ENCODE data around the gene ADARB2.

Gene ADARB2

GRCh38 chr10:1521741-1522140 is 215.6 kb downstream of the ADARB2 start:
- no peak overlapping the region for H3K27ac Mint-ChIP-seq

GRCh38 chr10:1520909-1521565 is 216.3 kb downstream of the ADARB2 start:
- Mint-ChIP-seq H3K36me3 (ENCODE audit: low read depth) (no peaks in the 10 kb centered on the region), H3K27ac (no peak overlapping the region), H3K27me3 (no peaks in the 10 kb centered on the region), H3K4me3 (no peak overlapping the region), H3K4me1 (ENCODE audit: low read depth) (no peaks in the 10 kb centered on the region), H3K9me3 (no peaks in the 10 kb centered on the region)
- intact Hi-C loops (cut with micrococcal nuclease) = no loop called here

More at GRCh38 chr10:1521741-1522140, 215.6 kb downstream of the ADARB2 start:
- Mint-ChIP-seq H3K4me3 (no peak overlapping the region), H3K36me3 (ENCODE audit: low read depth) (no peaks in the 10 kb centered on the region), H3K4me1 (ENCODE audit: low read depth) (no peaks in the 10 kb centered on the region), H3K9me3 (no peaks in the 10 kb centered on the region), H3K27me3 (no peaks in the 10 kb centered on the region)
- intact Hi-C loops (cut with micrococcal nuclease) = no loop called here

DNA sequence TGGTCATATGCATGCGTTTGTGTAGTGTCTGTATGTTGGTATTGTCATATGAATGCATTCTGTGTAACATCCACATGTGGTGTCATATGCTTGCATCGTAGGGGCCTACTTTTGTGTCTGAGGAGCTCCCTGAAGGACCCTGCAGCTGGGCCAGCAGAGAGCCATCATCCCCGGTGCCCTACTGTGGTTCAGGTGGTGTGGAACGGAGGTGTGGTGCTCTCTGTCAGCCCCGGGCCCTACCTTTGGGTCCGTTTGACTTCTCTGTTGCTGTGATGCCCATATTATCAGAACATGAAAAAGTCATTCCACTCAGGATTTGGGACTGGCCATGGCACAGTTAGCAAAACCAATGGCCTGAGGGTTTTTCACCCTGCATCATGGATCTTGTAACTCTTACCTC is 217.9 kb downstream of the ADARB2 start:
- Mint-ChIP-seq H3K9me3 (no peaks in the 10 kb centered on the region), H3K27me3 (no peaks in the 10 kb centered on the region), H3K4me3 (no peak overlapping the region), H3K4me1 (ENCODE audit: low read depth) (no peaks in the 10 kb centered on the region), H3K36me3 (ENCODE audit: low read depth) (no peaks in the 10 kb centered on the region), H3K27ac (no peak overlapping the region)
- intact Hi-C loops (cut with micrococcal nuclease) = no loop called here

DNA sequence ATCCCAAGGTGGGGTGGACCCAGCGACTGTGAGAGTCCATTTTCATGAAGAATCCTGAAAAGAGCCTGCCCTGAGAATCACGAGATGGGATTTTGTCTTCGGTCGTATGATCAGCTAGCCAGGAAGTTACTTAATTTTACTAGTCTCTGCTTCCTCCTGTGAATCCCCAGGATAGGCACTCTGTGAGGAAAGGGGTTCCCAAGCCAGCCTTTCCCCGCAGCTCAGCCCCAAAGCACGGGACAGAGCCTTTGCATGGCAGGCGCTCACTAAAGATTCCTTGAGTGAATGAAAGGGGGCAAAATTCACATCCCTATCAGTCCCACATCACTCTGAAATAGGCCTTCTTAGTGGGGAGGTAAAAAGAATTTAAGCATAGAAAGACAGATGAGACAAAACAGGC is 219.6 kb downstream of the ADARB2 start:
- Mint-ChIP-seq H3K27ac (no peak overlapping the region), H3K9me3 (no peaks in the 10 kb centered on the region), H3K27me3 (no peaks in the 10 kb centered on the region), H3K4me1 (ENCODE audit: low read depth) (no peaks in the 10 kb centered on the region), H3K36me3 (ENCODE audit: low read depth) (no peaks in the 10 kb centered on the region), H3K4me3 (no peak overlapping the region)
- intact Hi-C loops (cut with micrococcal nuclease) = no loop called here

DNA sequence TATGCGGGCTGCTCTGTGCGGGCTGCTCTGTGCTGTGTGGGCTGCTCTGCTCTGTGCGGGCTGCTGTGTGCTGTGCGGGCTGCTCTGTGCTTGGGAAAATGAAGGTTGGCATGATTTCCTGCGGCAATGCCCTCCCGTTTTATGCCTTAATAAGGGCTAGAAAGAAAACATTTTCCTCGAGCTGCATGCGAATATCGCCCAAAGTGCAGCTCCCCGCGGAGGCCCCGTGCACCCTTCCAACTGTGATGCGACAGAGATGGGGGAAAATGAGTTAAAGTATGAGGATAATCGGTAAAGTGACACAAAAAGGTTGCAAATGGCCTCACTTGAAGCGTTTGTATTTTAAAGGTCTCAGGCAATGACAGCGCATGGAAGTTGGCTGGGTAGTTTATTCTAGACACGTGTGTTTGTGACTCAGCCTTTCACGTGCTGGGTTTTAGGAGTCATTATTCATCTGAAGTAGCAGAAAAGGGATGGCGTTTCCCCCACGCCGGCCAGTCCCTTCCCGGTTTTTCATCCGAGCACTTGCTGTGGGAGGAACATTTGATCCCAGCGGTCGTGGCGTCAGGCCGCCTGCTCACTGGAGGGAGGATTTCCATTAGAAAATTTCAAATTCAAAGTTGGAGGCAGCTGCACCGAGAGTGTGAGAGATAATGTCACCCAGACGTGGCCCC is 220.7 kb downstream of the ADARB2 start:
- Mint-ChIP-seq H3K27ac (no peak overlapping the region), H3K36me3 (ENCODE audit: low read depth) (no peaks in the 10 kb centered on the region), H3K4me1 (ENCODE audit: low read depth) (no peaks in the 10 kb centered on the region), H3K9me3 (no peaks in the 10 kb centered on the region), H3K4me3 (no peak overlapping the region), H3K27me3 (no peaks in the 10 kb centered on the region)
- intact Hi-C loops (cut with micrococcal nuclease) = no loop called here

GRCh38 chr10:1515780-1516491 is 221.4 kb downstream of the ADARB2 start:
- Mint-ChIP-seq H3K27me3 (no peaks in the 10 kb centered on the region), H3K4me3 (no peak overlapping the region), H3K4me1 (ENCODE audit: low read depth) (no peaks in the 10 kb centered on the region)

GRCh38 chr10:1515121-1515779 is 222.1 kb downstream of the ADARB2 start:
- Mint-ChIP-seq H3K27me3 (no peaks in the 10 kb centered on the region), H3K36me3 (ENCODE audit: low read depth) (no peaks in the 10 kb centered on the region)

More at GRCh38 chr10:1515780-1516491, 221.4 kb downstream of the ADARB2 start:
- intact Hi-C loops (cut with micrococcal nuclease) = no loop called here
- Mint-ChIP-seq H3K27ac (no peak overlapping the region), H3K36me3 (ENCODE audit: low read depth) (no peaks in the 10 kb centered on the region), H3K9me3 (peaks cover 7% of the 10 kb centered on the region)

GRCh38 chr10:1514681-1515080 is 222.6 kb downstream of the ADARB2 start:
- Mint-ChIP-seq H3K4me3 (no peak overlapping the region), H3K9me3 (peaks cover 8% of the 10 kb centered on the region), H3K27me3 (no peaks in the 10 kb centered on the region), H3K27ac (no peak overlapping the region), H3K36me3 (ENCODE audit: low read depth) (no peaks in the 10 kb centered on the region), H3K4me1 (ENCODE audit: low read depth) (no peaks in the 10 kb centered on the region)
- intact Hi-C loops (cut with micrococcal nuclease) = no loop called here

More at GRCh38 chr10:1515121-1515779, 222.1 kb downstream of the ADARB2 start:
- intact Hi-C loops (cut with micrococcal nuclease) = no loop called here
- Mint-ChIP-seq H3K9me3 (peaks cover 8% of the 10 kb centered on the region), H3K4me1 (ENCODE audit: low read depth) (no peaks in the 10 kb centered on the region), H3K27ac (no peak overlapping the region), H3K4me3 (no peak overlapping the region)

GRCh38 chr10:1513221-1513620 is 224.1 kb downstream of the ADARB2 start:
- intact Hi-C loops (cut with micrococcal nuclease) = no loop called here
- H3K27me3 Mint-ChIP-seq = no peaks in the 10 kb centered on the region
- H3K36me3 Mint-ChIP-seq (ENCODE audit: low read depth) = no peaks in the 10 kb centered on the region
- H3K27ac Mint-ChIP-seq = no peak overlapping the region
- no peaks in the 10 kb centered on the region for H3K4me1 Mint-ChIP-seq (ENCODE audit: low read depth)
- no peak overlapping the region for H3K4me3 Mint-ChIP-seq
- peaks cover 8% of the 10 kb centered on the region for H3K9me3 Mint-ChIP-seq

- H3K4me3 Mint-ChIP-seq = no peak overlapping the region
- H3K4me1 Mint-ChIP-seq (ENCODE audit: low read depth) = no peaks in the 10 kb centered on the region
- no peaks in the 10 kb centered on the region for H3K36me3 Mint-ChIP-seq (ENCODE audit: low read depth)
- H3K9me3 Mint-ChIP-seq = peaks cover 8% of the 10 kb centered on the region
- no peak overlapping the region for H3K27ac Mint-ChIP-seq
- no peaks in the 10 kb centered on the region for H3K27me3 Mint-ChIP-seq
- intact Hi-C loops (cut with micrococcal nuclease) = no loop called here
Measured at GRCh38 chr10:1509011-1509530, 228.3 kb downstream of the ADARB2 start.

DNA sequence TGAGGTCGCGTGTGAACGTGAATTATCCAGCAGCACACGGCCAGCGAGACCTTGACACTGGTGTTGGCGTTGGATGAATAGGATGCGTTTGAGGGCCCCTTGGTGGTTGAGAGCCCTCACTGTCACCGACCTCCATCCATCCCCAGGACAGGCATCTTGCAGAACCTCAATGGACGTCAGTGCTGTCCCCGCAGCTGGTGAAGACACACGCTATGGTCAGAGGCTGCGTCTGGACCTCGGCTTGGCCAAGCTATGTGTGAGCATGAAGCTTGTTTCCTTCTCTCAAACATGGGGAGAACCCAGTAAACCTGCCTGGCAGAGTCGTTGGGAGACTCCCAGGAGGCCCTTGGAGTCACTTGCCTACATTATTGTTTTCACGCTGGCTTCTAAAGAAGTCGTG is 229.2 kb downstream of the ADARB2 start:
- Mint-ChIP-seq H3K27ac (no peak overlapping the region), H3K36me3 (ENCODE audit: low read depth) (no peaks in the 10 kb centered on the region), H3K4me3 (no peak overlapping the region), H3K4me1 (ENCODE audit: low read depth) (no peaks in the 10 kb centered on the region), H3K9me3 (peaks cover 8% of the 10 kb centered on the region), H3K27me3 (no peaks in the 10 kb centered on the region)
- intact Hi-C loops (cut with micrococcal nuclease) = no loop called here

DNA sequence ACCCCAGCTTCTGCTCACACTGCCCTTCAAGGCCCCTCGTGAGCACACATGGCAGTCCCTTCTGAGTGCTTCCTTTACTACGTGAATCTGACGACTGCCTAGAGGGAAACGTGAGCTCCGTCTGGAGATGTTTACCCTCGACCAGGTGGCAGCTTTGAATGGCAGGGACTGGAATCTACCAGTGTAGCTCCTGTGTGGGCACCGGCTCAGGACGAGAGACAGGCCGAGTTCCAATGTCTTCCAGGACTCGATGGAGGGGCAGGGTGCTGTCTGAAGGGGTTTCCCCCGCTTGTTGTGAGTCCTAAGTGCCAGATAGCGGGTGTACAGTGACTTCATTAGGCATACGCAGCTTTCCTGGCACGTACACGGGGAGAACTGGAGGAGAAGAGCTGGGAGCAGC is 229.9 kb downstream of the ADARB2 start:
- no peaks in the 10 kb centered on the region for H3K36me3 Mint-ChIP-seq (ENCODE audit: low read depth)
- H3K27ac Mint-ChIP-seq = no peak overlapping the region
- H3K27me3 Mint-ChIP-seq = no peaks in the 10 kb centered on the region
- H3K4me3 Mint-ChIP-seq = no peak overlapping the region
- intact Hi-C loops (cut with micrococcal nuclease) = no loop called here
- peaks cover 8% of the 10 kb centered on the region for H3K9me3 Mint-ChIP-seq
- no peaks in the 10 kb centered on the region for H3K4me1 Mint-ChIP-seq (ENCODE audit: low read depth)

- no peaks in the 10 kb centered on the region for H3K4me1 Mint-ChIP-seq (ENCODE audit: low read depth)
- H3K36me3 Mint-ChIP-seq (ENCODE audit: low read depth) = no peaks in the 10 kb centered on the region
- H3K27ac Mint-ChIP-seq = no peak overlapping the region
Measured at GRCh38 chr10:1504940-1505339, 232.4 kb downstream of the ADARB2 start.

GRCh38 chr10:1504286-1504685 is 233.0 kb downstream of the ADARB2 start:
- Mint-ChIP-seq H3K27ac (no peak overlapping the region), H3K4me3 (no peak overlapping the region), H3K4me1 (ENCODE audit: low read depth) (no peaks in the 10 kb centered on the region), H3K36me3 (ENCODE audit: low read depth) (no peaks in the 10 kb centered on the region), H3K9me3 (no peaks in the 10 kb centered on the region), H3K27me3 (no peaks in the 10 kb centered on the region)
- intact Hi-C loops (cut with micrococcal nuclease) = no loop called here

More at GRCh38 chr10:1504940-1505339, 232.4 kb downstream of the ADARB2 start:
- Mint-ChIP-seq H3K4me3 (no peak overlapping the region), H3K27me3 (no peaks in the 10 kb centered on the region), H3K9me3 (no peaks in the 10 kb centered on the region)
- intact Hi-C loops (cut with micrococcal nuclease) = no loop called here

Data from dendritic cell treated with granulocyte-macrophage colony-stimulating factor and Interleukin-4, amounts not matched to agents 40 ng/mL and 50 ng/mL, for 4 days (primary cell).